ENCODE measurements around the gene MOV10. TPM values are rescaled to one million over a fixed set of nuclear protein-coding genes. Genes with fewer than 3 reads are reported as not detected.

The MOV10 gene
- total and polyA plus RNA-seq, 2 donors (not counting 3 experiments of a cell fraction or from before 2014, with no cell fraction given) = 97.1 to 113 TPM

DNA sequence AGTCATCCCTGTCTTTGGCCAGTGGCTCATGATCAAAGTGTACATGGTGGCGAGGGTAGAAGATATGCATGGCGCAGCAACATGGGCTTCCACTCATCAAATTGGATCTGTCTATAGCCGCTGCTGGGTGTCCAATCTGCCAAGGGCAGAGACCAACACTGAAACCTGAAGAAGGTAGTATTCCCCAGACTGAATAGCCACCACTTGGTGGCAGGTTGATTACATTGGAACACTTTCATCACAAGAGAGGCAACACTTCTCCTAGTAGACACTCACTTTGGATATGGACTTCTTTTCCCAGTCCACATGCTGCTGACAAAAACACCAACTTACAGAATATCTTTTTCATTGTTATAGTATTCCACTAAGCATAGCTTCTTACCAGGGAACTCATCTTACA, 63.1 kb downstream of the MOV10 start:
- no peak overlapping the region for H3K4me3 ChIP-seq (replicated peaks in 1 of 3; ENCODE audit: insufficient read depth in 1 of 3, low read depth in 1 of 3, low read length in 3 of 3)
- DNase-seq (ENCODE audit: low read depth, low spot score) (no peak), FAIRE-seq (no peak)
- no TSS peak for BruUV-seq (replicated peaks)
- peaks cover 18 to 31% of the 10 kb centered on the region in 2 experiments for H3K27me3 ChIP-seq (ENCODE audit: control insufficient read depth in 2 of 2, insufficient read depth in 2 of 2, low read length in 2 of 2)
- no peak for TF ChIP-seq POLR2AphosphoS5 (IDR thresholded peaks at IDR 0.05; ENCODE audit: insufficient read depth, low read depth, low read length)
- no peak for TF ChIP-seq GATA2 (IDR thresholded peaks at IDR 0.05; ENCODE audit: insufficient read depth, insufficient read length, low read depth, low read length)
- TF ChIP-seq FOS (IDR thresholded peaks at IDR 0.05; ENCODE audit: borderline replicate concordance, insufficient read depth, low read length) = no peak
- TF ChIP-seq, protein P1, sequence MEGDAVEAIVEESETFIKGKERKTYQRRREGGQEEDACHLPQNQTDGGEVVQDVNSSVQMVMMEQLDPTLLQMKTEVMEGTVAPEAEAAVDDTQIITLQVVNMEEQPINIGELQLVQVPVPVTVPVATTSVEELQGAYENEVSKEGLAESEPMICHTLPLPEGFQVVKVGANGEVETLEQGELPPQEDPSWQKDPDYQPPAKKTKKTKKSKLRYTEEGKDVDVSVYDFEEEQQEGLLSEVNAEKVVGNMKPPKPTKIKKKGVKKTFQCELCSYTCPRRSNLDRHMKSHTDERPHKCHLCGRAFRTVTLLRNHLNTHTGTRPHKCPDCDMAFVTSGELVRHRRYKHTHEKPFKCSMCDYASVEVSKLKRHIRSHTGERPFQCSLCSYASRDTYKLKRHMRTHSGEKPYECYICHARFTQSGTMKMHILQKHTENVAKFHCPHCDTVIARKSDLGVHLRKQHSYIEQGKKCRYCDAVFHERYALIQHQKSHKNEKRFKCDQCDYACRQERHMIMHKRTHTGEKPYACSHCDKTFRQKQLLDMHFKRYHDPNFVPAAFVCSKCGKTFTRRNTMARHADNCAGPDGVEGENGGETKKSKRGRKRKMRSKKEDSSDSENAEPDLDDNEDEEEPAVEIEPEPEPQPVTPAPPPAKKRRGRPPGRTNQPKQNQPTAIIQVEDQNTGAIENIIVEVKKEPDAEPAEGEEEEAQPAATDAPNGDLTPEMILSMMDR (IDR thresholded peaks at IDR 0.05; ENCODE audit: extremely low read depth in 1 of 2, insufficient read depth in 1 of 2, low read depth in 1 of 2, low read length in 2 of 2) = no peak
- TF ChIP-seq JUN (IDR thresholded peaks at IDR 0.05; ENCODE audit: borderline replicate concordance, insufficient read depth, insufficient read length, low read depth) = no peak
- no peak for TF ChIP-seq EZH2 (IDR thresholded peaks at IDR 0.05; ENCODE audit: borderline replicate concordance, low read depth, low read length, severe bottlenecking)
- TF ChIP-seq MYC (IDR thresholded peaks at IDR 0.05; ENCODE audit: low read depth, low read length) = no peak
- no peak for TF ChIP-seq POLR2A (IDR thresholded peaks at IDR 0.05; ENCODE audit: low read depth, low read length)
- TF ChIP-seq, protein P2, sequence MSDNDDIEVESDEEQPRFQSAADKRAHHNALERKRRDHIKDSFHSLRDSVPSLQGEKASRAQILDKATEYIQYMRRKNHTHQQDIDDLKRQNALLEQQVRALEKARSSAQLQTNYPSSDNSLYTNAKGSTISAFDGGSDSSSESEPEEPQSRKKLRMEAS (IDR thresholded peaks at IDR 0.05; ENCODE audit: insufficient read depth, insufficient read length) = no peak
- H2AFZ ChIP-seq (ENCODE audit: low read depth, low read length) = no peak overlapping the region
- no peak overlapping the region for H3K4me2 ChIP-seq (ENCODE audit: insufficient read depth, low read length)
- no peaks in the 10 kb centered on the region for H3K9me3 ChIP-seq (replicated peaks; ENCODE audit: control insufficient read depth, insufficient read depth, low read length)
- dilution Hi-C loops (cut with MboI; ENCODE audit: extremely low pct_ligation_motif_present, low sequenced_read_pairs) = no loop called here
- no peak overlapping the region for H3K27ac ChIP-seq (ENCODE audit: insufficient read depth, low read depth, low read length)
- H3K9me1 ChIP-seq (replicated peaks; ENCODE audit: control insufficient read depth, extremely low read depth, insufficient read depth, low read length) = no peaks in the 10 kb centered on the region
- no peak overlapping the region for H3K9ac ChIP-seq (replicated peaks; ENCODE audit: extremely low read depth, insufficient read depth, low read length)
- no peaks in the 10 kb centered on the region for H3K36me3 ChIP-seq (ENCODE audit: control insufficient read depth in 2 of 2, extremely low read depth in 1 of 2, insufficient read depth in 2 of 2, low read length in 2 of 2)
- ChIA-PET CTCF (interaction anchor here (1.3 to 1.4 kb wide), 2 partner anchors 18 to 21 kb away, joined by 3 read pairs; no protein-coding TSS in a partner anchor), POLR2A (no interaction called here)
- intact Hi-C loops (cut with micrococcal nuclease) = no loop called here
- H3K79me2 ChIP-seq (ENCODE audit: control insufficient read depth, insufficient read depth, low read length) = no peaks in the 10 kb centered on the region
- no peaks in the 10 kb centered on the region for H3K4me1 ChIP-seq (ENCODE audit: control insufficient read depth, extremely low read depth, insufficient read depth, low read length)
- H4K20me1 ChIP-seq (replicated peaks; ENCODE audit: control insufficient read depth, extremely low read depth, insufficient read depth, low read length) = no peaks in the 10 kb centered on the region
